NCI-H2081 treated with DMSO at 0.1 percent for 48 hours (cell line): ENCODE results near the gene PYCR2.
"Not testable (repeated sequence)": the region's sequence is repeated elsewhere in the genome, so short reads cannot be mapped to it uniquely, and the experiment has no call there.

Experiments used
- DNase-seq: peaks from one replicate; lab custom pipeline; 2025; lab: John Stamatoyannopoulos, UW

PYCR2 gene

DNA sequence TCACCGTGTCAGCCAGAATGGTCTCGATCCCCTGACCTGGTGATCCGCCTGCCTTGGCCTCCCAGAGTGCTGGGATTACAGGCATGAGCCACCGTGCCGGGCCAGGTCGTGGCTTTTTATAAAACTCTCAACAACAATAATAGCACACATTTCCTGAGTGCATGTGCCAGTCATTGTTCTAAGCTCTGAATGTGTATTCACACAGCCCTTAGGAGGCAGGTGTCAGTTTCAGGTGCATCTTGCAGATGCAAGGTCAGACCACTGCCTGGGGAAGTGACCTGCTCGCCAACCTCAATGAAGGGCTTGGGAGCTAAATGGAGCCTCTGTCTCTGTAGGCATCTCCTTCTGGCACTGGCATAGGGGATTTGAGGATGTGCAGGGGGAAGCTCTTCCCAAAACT lies 18.5 kb upstream of the PYCR2 start:
- DNase-seq = no peak

- no peak for DNase-seq
Observed at GRCh38 chr1:225941942-225942222, 17.8 kb upstream of the PYCR2 start.

- DNase-seq = no peak
Observed at GRCh38 chr1:225941187-225941941, 17.3 kb upstream of the PYCR2 start, which contains the start of gene LEFTY2. TSS of gene LEFTY2 (minus strand) at chr1:225941220. CDS start at chr1:225941140, 80 bp downstream.

DNA sequence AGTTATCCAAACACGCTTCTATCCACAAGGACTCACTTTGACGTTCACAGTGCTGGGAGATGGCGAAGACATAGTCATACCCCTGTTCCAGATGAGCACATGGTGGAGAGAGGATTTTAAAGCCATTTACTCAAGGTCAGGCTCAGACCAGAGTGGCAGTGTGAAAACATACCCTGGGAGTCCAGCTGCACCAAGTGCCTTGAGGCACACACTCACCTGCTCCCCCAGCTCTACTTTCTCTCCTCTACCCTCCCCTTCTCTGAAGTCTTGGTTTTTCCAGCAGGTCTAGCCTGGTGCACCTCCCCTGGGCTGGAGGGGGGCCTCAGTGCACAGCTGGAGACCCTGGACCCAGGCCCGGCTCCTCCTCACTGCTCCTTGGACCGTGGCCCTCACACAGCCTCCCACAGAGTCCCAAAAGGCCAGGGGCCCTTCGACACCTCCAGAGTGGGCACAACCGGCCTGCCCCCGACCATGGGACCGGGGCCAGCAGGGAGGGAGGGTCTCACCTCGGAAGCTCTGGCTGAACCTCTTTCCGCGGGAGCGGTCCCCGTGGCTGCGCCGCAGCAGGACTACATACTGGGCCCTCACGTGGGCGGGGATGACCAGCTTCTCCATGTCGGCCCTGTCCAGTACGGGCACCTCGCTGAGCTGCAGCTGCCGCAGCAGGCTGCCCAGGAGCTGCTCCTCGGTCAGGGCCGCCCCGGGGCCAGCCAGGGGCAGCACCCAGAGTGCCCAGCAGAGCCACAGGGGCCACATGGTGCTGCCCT lies 16.5 kb upstream of the PYCR2 start:
- no peak for DNase-seq

DNA sequence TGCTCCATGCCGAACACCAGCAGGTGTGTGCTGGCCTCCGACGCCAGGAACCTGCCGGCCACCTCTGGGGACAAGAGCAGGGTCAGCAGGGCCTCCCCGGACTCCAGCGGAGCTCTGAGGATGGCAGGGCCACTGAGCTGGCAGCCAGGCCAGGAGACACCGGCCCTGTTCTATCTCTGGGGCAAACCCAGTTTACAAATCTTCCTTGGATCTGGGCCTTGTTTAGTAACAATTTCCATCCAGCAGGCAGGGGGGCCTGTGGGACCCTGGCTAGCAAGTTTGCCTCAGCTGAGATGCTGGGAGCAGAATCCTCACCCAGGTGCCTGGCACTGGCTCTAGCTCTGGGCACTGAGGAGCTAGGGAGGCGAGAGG lies 15.9 kb upstream of the PYCR2 start:
- not testable (repeated sequence) for DNase-seq

DNA sequence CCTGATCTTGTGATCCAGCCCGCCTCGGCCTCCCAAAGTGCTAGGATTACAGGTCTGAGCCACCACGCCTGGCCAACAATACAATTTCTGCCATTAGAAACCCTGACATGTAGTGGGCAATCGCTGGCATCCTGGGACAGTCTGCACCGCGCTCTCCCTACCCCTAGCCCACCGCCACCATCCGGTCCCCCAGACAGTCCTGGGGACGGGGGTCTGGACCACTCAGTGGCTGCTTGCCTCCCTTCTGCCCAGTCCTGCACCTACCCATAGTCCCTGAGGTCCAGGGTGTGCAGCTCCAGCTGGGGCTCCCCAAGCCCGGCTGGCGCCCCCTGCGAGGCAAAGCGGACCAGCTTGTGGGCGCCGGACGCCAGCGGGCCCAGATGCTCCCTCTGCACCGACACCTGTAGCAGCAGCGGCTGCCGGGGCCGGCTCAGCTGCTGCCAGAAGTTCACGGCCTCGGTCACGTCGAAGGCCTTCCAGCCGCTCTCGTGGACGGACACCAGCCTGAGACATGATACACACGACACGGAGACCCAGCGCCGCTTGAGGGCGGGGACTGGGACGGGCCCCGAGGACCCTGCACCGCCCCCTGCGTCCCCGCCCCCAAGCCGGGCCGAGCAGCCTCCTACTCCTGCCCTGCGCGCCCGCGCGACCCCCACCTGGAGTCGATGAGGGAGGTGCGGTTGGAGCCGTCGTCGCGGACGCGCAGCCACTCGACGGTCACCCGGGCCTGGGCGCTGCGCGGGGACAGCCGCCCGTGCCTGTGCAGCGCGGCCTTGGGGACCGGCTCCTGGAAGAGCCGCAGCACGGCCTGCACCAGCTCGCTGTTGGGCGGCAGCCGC lies 15.3 kb upstream of the PYCR2 start:
- DNase-seq = not testable (repeated sequence)

GRCh38 chr1:225937048-225937968 lies 13.3 kb upstream of the PYCR2 start:
- DNase-seq = no peak

DNA sequence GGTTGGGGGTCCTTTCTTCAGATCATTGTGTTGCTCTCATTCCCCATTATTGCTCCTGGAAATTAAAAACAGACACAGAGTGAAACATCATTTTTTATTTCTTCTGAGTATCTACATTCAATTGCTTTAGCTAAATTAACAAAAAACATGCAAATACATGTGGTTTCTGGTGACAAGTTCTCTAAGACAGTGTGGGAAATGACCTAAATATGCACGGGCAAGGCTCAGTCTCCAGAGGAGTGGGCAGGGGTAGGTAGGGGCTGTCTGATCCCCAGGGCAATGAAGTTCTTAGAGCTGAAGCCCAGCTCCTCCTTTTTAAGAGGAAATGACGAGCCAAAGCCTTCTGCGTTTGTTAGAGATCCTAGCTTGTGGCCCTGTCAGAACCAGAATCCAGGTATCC lies 12.5 kb upstream of the PYCR2 start:
- DNase-seq = no peak

- DNase-seq = not testable (repeated sequence)
Observed at GRCh38 chr1:225936086-225936485, 12.0 kb upstream of the PYCR2 start.

DNA sequence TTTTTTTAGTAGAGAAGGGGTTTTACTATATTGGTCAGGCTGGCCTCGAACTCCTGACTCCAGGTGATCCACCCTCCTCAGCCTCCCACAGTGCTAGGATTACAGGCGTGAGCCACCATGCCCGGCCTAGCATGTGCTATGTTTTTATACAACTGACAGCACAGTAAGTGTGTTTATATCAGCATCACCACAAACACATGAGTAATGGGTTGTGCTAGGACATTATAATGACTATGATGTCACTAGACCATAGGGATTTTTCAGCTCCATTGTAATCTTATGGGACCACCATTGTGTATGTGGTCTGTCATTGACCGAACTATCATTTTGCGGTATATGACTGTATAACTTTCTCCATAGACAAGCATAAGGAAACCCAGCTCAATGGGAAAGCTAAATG lies 10.7 kb upstream of the PYCR2 start:
- DNase-seq = no peak

DNA sequence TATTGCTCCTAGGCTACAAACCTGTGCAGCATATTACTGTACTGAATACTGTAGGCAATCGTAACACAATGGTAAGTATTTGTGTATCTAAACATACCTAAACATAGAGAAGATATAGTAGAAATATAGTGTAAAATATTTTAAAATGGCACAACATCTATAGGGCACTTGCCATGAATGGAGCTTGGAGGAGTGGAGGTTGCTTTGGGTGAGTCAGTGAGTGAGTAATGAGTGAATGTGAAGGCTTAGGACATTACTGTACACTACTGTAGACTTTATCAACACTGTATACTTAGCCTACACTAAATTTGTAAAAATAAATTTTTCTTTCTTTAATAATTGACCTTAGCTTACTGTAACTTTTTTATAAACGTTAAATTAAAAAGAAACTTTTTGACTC lies 9.0 kb upstream of the PYCR2 start:
- no peak for DNase-seq

- no peak for DNase-seq
Observed at GRCh38 chr1:225931270-225932136, 7.5 kb upstream of the PYCR2 start.

DNA sequence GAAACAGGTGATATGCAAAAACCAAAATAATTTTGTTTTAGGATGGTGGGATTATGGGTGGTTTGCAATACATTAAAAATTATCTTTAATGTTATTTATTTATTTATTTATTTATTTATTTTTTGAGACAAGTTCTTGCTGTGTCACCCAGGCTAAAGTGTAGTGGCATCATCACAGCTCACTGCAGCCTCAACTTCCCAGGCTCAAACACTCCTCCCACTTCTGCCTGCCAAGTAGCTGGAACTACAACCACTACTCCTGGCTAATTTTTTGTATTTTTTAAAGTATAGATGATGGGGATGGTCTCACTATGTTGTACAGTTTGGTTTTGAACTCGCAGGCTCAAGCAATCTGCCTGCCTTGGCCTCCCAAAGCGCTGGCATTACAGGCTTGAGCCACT lies 6.5 kb upstream of the PYCR2 start:
- no peak for DNase-seq

DNA sequence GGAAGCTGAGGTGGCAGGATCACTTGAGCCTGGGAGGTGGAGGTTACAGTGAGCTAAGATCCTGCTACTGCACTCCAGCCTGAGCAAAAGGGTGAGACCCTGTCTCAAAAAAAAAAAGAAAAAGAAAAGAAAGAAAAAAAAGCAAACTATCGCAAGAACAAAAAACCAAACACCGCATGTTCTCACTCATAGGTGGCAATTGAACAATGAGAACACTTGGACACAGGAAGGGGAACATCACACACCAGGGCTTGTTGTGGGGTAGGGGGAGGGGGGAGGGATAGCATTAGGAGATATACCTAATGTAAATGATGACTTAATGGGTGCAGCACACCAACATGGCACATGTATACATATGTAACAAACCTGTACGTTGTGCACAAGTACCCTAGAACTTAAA lies 5.4 kb upstream of the PYCR2 start:
- DNase-seq = not testable (repeated sequence)

- no peak for DNase-seq
Observed at GRCh38 chr1:225928186-225929175, 4.4 kb upstream of the PYCR2 start.

GRCh38 chr1:225926551-225927113 lies 2.6 kb upstream of the PYCR2 start:
- no peak for DNase-seq

- no peak for DNase-seq
Observed at GRCh38 chr1:225923381-225923691, 714 bp downstream of the PYCR2 start.

GRCh38 chr1:225921734-225922709 lies 2.0 kb downstream of the PYCR2 start:
- peak; percentile 95 for DNase-seq
